ENCODE data around the gene COX18.

GRCh38 chr4:73075832-73076231, 6.3 kb upstream of the COX18 start:
- no peak for TF ChIP-seq CTCF (IDR thresholded peaks at IDR 0.05)
- no peak for TF ChIP-seq POLR2AphosphoS5 (IDR thresholded peaks at IDR 0.05)
- TF ChIP-seq POLR2A (IDR thresholded peaks at IDR 0.05): no peak
